ENCODE measurements around the gene EPN2. TPM values are rescaled to one million over a fixed set of nuclear protein-coding genes. Genes with fewer than 3 reads are reported as not detected.

EPN2 gene
- total and polyA plus RNA-seq, 9 donors, result 21.6 to 68.9 (median 52.7) TPM

DNA sequence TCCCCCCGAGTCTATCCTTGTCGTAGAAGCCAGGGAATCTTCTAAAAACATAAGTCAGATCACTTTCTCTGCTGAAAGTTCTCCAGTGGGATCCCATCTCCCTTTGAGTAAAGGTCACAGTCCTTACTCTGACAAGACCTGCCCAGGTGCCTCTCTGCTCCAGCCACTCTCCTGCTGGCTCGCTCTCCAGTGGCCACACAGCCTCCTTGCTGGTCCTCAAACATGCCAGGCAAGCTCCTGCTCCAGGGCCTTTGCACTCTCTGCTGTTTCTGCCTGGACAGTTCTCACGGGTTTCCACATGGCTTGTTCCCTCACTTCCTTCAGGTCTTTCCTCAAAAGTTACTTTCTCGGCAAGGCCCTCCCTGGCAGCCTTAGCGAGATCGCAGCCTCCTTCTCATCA lies 122.0 kb downstream of the EPN2 start:
- H3K4me3 ChIP-seq, result no peak overlapping the region
- H3K9me3 ChIP-seq, result no peaks in the 10 kb centered on the region
- no peaks in the 10 kb centered on the region for H3K27me3 ChIP-seq
- DNase-seq, result peak in 2 of 5 donors; percentile 14 to 23
- peaks cover 2% of the 10 kb centered on the region for H3K4me1 ChIP-seq (ENCODE audit: insufficient read depth)
- H3K27ac ChIP-seq, result no peak overlapping the region
- 73 to 88% (median 82%) methylated on average over 7 of the region's 7 CpGs for WGBS, 3 donors
- TF ChIP-seq POLR2A (IDR thresholded peaks at IDR 0.05) (no peak), EP300 (IDR thresholded peaks at IDR 0.05) (no peak)
- TF ChIP-seq, protein P1, sequence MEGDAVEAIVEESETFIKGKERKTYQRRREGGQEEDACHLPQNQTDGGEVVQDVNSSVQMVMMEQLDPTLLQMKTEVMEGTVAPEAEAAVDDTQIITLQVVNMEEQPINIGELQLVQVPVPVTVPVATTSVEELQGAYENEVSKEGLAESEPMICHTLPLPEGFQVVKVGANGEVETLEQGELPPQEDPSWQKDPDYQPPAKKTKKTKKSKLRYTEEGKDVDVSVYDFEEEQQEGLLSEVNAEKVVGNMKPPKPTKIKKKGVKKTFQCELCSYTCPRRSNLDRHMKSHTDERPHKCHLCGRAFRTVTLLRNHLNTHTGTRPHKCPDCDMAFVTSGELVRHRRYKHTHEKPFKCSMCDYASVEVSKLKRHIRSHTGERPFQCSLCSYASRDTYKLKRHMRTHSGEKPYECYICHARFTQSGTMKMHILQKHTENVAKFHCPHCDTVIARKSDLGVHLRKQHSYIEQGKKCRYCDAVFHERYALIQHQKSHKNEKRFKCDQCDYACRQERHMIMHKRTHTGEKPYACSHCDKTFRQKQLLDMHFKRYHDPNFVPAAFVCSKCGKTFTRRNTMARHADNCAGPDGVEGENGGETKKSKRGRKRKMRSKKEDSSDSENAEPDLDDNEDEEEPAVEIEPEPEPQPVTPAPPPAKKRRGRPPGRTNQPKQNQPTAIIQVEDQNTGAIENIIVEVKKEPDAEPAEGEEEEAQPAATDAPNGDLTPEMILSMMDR (IDR thresholded peaks at IDR 0.05), result no peak
- H3K36me3 ChIP-seq, result no peaks in the 10 kb centered on the region
- intact Hi-C loops (cut with DNase I), result no loop called here

DNA sequence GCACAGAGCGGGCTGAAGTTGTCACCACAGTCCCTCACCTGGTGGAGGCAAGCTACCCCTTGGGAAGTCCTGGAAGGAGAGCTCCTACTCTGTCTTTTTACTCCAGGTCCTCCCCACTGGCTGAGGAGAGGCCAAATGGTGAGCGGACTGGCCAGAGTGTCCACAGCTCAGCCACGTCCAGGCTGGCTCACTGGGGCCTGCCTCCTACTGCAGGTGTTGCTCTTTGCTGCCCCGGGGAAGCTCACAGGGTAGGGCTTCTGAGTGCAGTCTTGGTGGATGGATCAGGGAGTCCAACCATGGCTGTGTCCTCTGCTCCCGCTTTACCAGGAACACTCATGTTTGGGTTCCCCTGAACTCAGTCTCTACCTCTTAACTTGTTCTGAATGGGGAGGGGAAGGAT lies 122.7 kb downstream of the EPN2 start:
- intact Hi-C loops (cut with DNase I), result loop anchor here (5.0 to 10.0 kb wide), 4 partner anchors 87 to 407 kb away; no protein-coding TSS in a partner anchor
- DNase-seq, result peak in 2 of 5 donors; percentile 9 to 33

DNA sequence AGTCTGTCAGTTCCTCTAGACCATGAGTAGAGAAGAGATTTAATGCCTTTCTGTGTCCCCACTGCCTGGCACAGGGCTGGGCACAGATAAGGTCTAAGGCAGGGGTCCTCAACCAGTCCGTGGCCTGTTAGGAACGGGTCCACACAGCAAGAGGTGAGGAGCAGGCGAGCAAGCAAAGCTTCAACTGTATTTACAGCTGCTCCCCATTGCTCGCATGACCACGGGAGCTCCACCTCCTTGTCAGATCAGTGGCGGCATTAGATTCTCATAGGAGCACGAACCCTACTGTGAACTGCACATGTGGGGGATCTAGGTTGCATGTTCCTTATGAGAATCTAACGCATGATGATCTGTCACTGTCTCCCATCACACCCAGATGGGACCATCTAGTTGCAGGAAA lies 123.6 kb downstream of the EPN2 start:
- TF ChIP-seq, protein P1 (IDR thresholded peaks at IDR 0.05), result no peak
- TF ChIP-seq EP300 (IDR thresholded peaks at IDR 0.05) (no peak), POLR2A (IDR thresholded peaks at IDR 0.05) (no peak)
- H3K36me3 ChIP-seq, result no peaks in the 10 kb centered on the region
- H3K27ac ChIP-seq, result no peak overlapping the region
- WGBS, 3 donors, result 90 to 96% (median 91%) methylated on average over 8 of the region's 8 CpGs
- no peaks in the 10 kb centered on the region for H3K27me3 ChIP-seq
- H3K4me1 ChIP-seq (ENCODE audit: insufficient read depth), result peaks cover 2% of the 10 kb centered on the region
- DNase-seq, result peak in 1 of 5 donors; percentile 17
- no peaks in the 10 kb centered on the region for H3K9me3 ChIP-seq
- H3K4me3 ChIP-seq, result no peak overlapping the region
- intact Hi-C loops (cut with DNase I), result loop anchor here (5.0 to 10.0 kb wide), 4 partner anchors 87 to 407 kb away; no protein-coding TSS in a partner anchor

More for the DNA sequence above, 122.7 kb downstream of the EPN2 start:
- Histone ChIP-seq H3K36me3 (no peaks in the 10 kb centered on the region), H3K4me3 (no peak overlapping the region), H3K4me1 (ENCODE audit: insufficient read depth) (peaks cover 2% of the 10 kb centered on the region), H3K27ac (no peak overlapping the region), H3K9me3 (no peaks in the 10 kb centered on the region), H3K27me3 (no peaks in the 10 kb centered on the region)
- TF ChIP-seq, protein P1 (IDR thresholded peaks at IDR 0.05), result no peak
- no peak for TF ChIP-seq POLR2A (IDR thresholded peaks at IDR 0.05)
- TF ChIP-seq EP300 (IDR thresholded peaks at IDR 0.05), result no peak
- WGBS, 3 donors, result 90 to 95% (median 93%) methylated on average over 5 of the region's 5 CpGs

DNA sequence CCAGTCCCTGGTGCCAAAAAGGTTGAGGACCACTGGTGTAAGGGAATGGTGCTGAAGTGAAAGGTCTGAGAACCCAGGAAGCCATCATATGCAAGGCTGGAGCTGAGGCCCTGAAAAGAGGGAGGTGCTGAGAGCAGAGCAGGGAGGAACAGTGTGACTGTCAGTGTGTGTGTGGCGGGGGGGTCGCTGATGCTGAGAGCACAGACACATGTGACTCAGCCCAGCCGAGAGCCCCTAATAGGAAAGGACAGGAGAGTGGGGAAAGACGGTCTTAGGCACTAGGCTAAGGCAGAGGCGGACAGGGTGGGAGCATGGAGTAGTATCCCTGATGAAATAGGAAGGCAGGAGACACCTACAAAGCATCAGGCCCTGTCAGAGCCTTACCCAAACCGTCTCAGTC lies 124.2 kb downstream of the EPN2 start:
- H3K9me3 ChIP-seq, result no peaks in the 10 kb centered on the region
- WGBS, 3 donors, result 68 to 70% (median 70%) methylated on average over 6 of the region's 6 CpGs
- H3K27ac ChIP-seq, result peak overlapping the region in 1 of 2 donors; percentile 90
- intact Hi-C loops (cut with DNase I), result loop anchor here (5.0 to 10.0 kb wide), 4 partner anchors 86 to 406 kb away; no protein-coding TSS in a partner anchor
- H3K27me3 ChIP-seq, result no peaks in the 10 kb centered on the region
- H3K36me3 ChIP-seq, result no peaks in the 10 kb centered on the region
- TF ChIP-seq, protein P1 (IDR thresholded peaks at IDR 0.05), result no peak
- TF ChIP-seq EP300 (IDR thresholded peaks at IDR 0.05) (no peak), POLR2A (IDR thresholded peaks at IDR 0.05) (no peak)
- DNase-seq, result peak in 1 of 5 donors; percentile 36
- peaks cover 2% of the 10 kb centered on the region for H3K4me1 ChIP-seq (ENCODE audit: insufficient read depth)
- no peak overlapping the region for H3K4me3 ChIP-seq
